GM12891 (cell line): ENCODE data around the gene CHRM2.

Experiments used
- PAX5 ChIP-seq: IDR thresholded peaks from 2 replicates; pipeline ENCODE4 v1.6.1; 2011; ENCODE audit warnings: low read length, moderate library complexity, mild to moderate bottlenecking; ENCODE audit not compliant: insufficient read depth, severe bottlenecking
- POLR2A ChIP-seq: IDR thresholded peaks from 2 replicates; pipeline ENCODE4 v1.6.1; 2011; ENCODE audit warnings: low read depth, low read length, control low read depth
- POLR2AphosphoS5 ChIP-seq: IDR thresholded peaks from 2 replicates; pipeline ENCODE4 v1.6.1; 2011; ENCODE audit warnings: low read depth, low read length, control low read depth
- POU2F2 ChIP-seq: IDR thresholded peaks from 2 replicates; pipeline ENCODE4 v1.6.1; 2011; ENCODE audit warnings: low read depth, mild to moderate bottlenecking, control low read depth, low read length, moderate library complexity
- TAF1 ChIP-seq: IDR thresholded peaks from 2 replicates; pipeline ENCODE4 v1.6.1; 2011; ENCODE audit warnings: low read depth, low read length, control low read depth

GRCh38 chr7:136956232-136956631 lies 87.8 kb downstream of the CHRM2 start:
- no peak for TF ChIP-seq POLR2A
- no peak for TF ChIP-seq POLR2AphosphoS5
- no peak for TF ChIP-seq PAX5
- TF ChIP-seq TAF1 = no peak
- TF ChIP-seq POU2F2 = no peak
